Esophagus muscularis mucosa (tissue), 3 donors: ENCODE measurements around the gene KCNG4.

Source experiments
- EP300 ChIP-seq: sonication (generic); formaldehyde crosslinking; IDR thresholded peaks from one replicate; pipeline ENCODE4 v1.6.1; 2017; ENCODE audit warnings: antibody characterized with exemption
- POLR2A ChIP-seq: fragments of 450-650 bp; IDR thresholded peaks from one replicate; pipeline ENCODE4 v1.6.1; 2017; ENCODE audit warnings: antibody characterized with exemption, moderate library complexity, mild to moderate bottlenecking, low read depth
- POLR2AphosphoS5 ChIP-seq, 2 donors: sonication (generic); formaldehyde crosslinking; IDR thresholded peaks; one replicate each; pipeline ENCODE4 v1.6.1; 2017; ENCODE audit warnings: antibody characterized with exemption in 2 of 2

DNA sequence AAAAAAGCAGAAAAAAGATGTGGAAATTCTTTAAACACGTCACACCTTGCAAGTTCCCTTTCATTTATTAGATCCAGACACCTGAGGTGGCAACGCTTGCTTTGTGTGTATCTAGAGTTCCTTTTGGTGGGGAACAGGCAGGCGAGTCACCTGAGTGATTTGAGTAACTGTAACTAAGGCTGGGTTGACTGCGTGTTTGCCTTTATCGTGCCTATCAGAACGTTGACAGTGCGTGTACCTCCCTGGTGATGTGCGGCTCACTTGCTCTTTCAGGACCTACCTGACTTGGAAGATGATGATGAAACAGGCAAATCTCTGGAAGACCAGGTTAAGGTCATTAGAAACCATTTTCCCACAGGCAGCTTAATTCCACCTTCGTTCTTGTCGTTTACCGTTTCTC lies 65.4 kb downstream of the KCNG4 start:
- no peak for TF ChIP-seq POLR2A
- no peak for TF ChIP-seq POLR2AphosphoS5 (IDR thresholded peaks at IDR 0.05)
- no peak for TF ChIP-seq EP300
